Kidney capillary endothelial cell (primary cell): ENCODE results near the gene ACE.
A peak's percentile ranks its signal among the peaks of the same experiment; 100 is the strongest.

ENCODE experiments used
- DNase-seq: peaks from one replicate; pipeline ENCODE4 v3.0.0-alpha.2; 2018; ENCODE audit warnings: low spot score

The ACE gene

DNA sequence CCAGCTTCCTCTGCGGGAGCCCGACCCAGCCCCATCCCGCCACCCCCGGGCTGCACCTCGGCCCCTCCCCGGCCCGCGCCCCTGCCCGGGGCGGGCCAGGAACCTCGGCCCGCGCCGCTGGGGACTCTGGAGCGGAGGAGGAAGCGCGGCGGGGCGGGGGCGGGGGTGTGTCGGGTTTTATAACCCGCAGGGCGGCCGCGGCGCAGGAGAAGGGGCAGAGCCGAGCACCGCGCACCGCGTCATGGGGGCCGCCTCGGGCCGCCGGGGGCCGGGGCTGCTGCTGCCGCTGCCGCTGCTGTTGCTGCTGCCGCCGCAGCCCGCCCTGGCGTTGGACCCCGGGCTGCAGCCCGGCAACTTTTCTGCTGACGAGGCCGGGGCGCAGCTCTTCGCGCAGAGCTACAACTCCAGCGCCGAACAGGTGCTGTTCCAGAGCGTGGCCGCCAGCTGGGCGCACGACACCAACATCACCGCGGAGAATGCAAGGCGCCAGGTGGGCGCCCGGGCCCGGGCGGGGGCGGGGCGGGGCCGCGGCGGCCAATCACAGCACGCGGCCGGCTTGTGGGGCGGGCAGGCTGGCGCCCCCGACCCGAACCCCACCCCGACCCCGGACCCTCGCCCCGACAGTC is at the start of gene ACE:
TSS of gene ACE (plus strand) at position 208 of the 626 bp plus-strand sequence. CDS start at position 242, 34 bp downstream.
- DNase-seq, result peak; percentile 52

DNA sequence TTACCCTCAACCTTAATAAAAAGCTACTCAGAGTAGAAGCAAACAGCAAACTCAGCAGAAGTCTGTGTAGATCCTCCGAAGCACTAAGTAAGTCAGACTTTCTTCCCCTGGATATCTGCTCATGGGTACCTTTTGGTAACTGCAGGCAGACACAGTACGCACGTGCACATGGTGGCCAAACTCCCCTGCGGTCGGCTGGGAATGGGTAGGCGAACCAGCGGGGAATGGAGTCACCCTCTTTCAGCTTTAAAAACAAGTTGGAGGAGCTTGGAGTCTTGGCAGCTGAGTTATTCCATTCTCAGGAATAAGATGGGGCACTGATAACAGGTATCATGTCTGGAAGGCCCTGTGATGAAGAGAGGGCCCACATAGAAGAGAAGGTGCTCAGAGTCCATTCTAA is 47.1 kb upstream of the ACE start:
- no peak for DNase-seq

DNA sequence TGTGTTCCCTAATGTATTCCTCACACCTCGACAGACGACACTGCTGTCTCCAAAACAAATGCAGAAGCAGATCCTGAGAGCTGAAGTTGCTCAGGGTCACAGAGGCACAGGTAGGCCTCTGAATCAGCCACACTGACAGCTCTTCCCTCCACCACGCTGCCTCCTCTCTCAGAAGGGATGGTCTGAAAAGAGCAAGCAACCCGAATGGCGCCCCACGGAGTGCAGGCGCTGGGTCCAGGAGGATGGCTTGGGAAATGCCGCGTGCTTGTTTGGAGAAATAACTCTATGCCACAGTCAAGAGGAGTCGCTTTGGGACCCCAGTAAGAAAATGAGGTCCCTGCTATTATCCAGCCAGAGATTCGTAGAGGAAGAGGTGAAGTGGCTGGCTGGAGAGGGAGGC is 46.6 kb upstream of the ACE start:
- DNase-seq, result no peak

DNA sequence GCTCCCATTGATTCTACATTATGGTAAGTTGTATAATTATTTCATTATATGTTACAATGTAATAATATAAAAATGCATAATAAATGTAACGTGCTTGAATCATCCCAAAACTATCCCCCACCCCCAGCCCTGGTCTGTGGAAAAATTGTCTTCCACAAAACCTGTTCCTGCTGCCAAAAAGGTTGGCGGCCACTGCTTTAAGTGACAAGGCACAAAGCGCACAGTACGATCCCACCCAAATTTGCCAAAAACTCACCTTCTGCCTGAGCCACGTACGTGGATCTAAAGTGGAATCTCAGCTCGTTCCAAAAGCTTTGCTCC is 45.3 kb upstream of the ACE start:
- DNase-seq, result no peak

DNA sequence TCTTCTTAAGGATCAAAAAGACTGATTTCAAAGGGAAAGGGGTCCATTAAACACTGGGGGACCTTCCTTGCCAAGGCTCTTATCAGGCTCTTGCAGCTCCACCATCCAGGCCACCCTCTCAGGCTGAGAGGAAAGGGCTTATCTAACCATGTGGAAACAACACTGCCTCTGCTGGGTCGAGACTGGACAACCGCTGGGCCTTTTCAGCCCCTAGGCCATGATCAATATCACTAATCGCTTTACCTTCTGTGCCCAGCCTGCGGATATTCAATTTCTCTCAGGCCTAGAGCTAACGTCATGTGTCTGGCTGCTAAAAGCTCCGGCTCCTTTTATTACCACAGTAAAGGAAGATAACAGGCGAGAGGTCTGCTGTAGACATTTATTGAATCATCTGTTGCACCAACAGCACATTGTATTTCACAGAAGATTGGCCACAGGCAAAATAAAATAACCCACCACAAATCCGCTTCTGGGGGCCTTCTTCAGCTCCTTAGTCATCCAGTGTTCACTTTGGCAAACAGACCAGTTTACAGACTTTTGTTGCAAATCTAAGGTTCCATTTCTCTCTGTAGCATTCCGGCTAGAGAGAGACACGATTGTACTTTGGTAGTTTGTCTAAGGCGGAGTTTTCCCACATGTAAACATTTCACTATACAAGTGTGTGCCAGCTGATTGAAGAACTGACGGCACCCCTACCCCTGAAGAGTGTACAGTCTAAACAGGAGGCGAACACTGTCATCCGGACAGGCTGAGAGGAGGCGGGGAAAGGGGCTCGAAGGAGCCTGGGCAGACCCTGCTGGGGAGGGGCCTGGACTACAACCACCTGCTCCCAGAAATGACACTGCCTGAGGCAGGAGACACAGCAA is 44.7 kb upstream of the ACE start:
- no peak for DNase-seq

DNA sequence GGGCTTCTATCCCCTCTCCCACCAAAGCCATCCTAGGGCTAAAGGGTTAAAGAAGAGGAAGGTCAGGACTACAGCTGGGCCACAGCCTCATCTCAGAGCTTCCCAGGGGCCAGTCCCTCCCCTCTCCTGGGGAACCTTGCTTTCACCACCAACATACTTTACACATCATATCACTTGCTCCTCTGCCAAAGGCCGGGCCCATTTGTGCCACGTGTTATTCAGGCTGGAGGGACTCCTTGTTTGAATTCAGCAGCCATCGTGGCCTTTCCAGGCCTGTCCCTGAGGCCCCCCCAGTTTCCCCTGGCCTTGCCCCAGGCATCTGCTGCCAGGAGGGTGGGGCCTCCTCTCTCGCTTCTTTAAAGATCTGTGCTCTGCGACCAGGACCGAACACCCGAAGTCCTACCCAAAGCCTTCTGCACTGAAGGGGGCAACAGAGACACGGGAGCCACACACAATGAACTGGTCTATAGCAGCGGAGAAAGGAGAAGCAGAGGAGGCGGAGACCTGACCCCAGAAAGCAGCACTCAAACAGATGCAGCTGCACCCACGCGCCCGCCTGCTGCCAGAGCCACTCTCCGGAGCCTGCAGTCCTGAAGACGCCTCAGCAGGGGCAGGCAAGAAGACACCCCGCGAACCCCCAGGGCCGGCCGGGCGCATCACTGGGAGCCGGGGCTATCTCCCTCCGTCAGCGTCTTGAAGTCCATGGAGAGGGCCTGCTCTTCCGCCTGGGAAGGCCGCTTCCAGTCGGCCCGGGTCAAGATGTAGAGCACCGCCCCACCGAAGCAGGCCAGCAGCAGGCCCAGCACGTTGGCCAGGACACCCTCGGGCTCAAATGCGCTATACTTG is 42.9 kb upstream of the ACE start:
- DNase-seq, result no peak

DNA sequence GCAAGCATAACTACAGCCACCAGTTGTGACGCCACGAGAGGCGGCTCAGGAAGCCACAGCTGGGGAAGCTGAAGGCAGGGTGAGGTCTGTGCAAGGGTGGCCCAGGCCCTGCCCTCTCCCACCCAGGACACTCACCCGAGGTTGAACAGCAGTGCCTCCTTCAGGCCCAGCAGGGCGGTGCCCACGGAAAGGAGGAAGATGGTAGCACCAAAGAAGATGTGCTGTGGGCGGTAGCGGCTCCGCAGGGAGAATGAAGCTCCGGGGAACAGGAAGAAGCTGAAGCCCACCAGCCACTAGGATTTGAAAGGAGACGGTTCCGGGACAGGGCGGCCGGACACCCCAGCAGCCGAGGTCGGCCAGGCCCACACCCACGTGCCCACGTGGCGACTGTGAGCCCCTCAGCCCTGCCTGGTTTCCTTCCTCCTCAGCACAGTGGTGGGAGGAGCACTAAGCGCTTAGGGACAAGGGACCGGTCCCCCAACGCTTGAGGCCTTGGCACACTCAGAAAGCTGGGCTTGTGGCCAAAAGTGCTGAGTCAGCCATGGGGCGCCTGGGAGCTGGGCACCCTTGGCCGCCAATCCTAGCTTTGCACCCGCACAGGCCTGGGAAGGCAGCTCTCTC is 41.8 kb upstream of the ACE start:
- no peak for DNase-seq

DNA sequence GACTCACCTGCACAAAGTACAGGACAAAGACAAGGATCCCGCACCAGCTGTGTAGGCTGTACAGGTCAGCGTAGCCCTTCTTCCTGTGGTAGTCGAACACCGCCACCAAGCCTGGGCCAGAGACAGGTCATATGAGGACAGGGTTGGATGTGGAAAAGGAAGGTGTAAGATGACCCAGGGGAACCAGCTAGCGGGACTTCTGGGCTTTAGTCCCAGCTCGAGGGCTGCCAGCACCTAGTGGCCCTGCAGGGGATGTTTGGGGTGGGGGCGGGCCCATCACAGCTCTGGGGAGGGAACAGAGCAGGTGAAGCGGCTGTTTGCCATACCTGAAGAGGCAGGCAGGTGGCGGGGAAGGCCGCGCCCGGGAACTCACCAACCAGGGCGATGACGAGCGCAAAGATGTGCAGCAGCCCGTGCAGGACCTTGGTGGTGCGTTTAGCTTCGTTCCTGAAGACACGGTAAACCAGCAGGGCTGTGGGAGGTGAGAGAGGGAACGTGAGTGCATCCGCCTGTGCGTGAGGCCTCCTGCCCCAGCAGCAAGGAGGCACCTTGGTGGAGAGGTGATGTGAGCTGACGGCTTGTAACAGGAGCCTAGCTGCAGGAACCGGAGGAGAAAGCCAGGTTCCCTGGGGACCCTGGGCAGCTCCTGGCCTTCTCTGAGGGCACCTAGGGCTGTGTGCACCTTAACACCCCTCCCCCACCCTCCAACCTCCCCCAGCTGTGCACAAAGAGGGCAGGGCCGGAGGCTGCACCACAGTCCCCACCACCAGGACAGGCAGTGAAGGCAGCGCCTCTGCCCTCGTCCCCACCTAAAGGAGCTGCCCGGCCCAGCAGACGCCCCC is 41.0 kb upstream of the ACE start:
- no peak for DNase-seq

DNA sequence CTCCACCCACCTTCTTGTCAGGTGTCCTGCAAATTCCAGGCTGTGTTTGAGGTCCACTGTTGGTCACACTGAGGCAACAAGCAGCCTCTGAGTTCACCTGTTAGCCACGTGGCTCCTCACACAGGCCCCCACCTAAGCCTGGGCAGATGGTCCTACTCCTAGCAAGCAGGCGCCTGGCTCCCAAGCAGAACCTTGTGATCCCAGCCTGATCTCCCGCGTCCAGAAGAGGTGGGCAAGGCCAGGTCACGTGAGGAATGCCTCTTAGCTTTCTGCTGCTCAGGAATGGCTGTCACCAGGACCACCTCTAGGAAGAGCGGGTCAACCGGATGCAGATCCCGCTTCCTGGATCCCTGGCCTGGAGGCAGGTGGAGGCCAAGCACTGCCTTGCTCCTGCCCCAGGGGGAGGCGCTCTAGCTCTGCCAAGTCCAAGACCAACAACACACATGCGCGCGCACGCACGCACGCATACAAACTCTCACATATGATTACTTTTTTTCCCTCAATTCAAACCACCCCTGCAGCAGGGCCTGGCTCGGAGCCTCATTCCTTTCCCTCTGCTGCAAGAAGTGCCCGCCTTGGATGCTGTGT is 40.2 kb upstream of the ACE start:
- peak; percentile 63 for DNase-seq

DNA sequence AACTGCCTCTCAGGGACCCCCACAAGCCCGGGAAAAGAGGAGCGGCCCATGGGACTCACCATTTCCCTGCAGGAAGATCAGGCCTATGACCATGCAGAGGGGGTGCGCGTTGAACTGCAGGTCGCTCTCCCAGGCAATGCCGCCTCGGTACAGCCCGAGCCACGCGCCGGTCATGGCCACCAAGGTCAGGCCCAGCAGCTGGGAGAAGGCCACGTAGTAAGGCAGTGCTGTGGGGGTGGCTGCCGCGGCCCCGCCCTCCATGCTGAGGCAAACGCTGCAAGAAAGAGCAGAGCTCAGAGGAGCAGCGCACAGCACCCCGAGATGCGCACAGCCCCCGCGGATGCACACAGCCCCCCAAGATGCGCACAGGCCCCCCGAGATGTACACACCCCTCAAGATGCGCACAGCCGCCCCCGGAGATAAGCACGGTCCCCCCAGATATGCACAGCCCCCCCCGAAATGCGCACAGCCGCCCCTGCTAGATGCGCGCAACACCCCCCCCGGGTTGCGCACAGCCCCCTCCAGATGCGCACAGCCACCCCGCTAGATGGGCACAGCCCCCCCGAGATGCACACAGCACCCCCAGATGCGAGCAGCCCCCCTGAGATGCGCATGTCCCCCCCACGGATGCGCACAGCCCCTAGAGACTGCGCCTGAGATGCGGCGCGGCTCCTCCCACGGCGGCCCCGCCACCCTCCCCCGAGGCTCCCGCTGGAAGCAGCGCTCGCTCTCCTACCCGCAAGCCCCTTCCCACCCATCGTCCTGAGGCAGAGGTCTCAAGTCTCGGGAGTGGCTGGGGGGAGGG is 39.4 kb upstream of the ACE start:
- no peak for DNase-seq

DNA sequence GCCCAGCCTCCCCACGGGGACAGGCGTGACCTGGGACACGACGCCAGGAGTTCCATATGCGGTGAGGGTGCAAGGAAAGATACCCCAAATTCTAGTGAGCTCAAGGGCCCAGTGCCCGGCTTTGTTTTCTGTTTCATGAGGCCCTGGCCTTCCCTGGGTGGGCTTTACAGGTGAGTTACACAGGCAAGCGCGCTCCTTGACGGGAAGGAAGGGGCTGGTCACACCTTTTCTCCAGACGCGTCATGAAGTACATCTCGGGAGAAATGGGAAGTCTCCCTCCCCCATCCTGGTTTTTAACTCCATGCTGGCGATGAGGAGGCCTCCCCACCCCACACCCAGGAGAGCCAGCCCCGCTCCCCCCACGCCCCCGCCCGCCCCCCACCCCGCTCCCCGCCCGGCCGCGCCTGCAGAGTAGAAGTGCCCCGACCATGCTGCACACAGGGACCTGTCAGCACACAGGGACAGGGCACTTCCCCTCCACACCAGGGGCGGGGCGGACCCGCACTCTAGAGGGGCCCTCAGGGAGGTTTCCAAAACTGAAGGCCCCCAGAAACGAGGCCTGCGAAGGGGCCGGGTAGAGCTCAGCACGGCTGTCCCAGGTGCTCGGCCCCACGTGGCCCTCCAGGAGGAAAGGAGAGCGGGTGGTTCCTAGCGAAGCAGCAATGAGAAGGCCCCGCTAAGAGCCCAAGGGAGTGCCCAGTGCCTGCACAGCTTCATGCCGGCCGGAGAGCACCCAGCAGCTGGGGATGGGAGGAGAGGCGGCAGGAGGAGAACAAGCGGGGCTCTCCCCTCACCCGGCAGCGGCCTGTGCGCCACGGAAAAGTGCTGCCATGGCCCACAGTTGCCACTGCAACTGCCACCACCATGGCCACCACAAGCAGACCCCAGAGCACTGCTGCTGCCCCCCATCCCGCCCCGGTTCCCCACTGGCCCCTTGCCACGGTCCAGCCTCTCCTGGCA is 38.5 kb upstream of the ACE start:
- no peak for DNase-seq

DNA sequence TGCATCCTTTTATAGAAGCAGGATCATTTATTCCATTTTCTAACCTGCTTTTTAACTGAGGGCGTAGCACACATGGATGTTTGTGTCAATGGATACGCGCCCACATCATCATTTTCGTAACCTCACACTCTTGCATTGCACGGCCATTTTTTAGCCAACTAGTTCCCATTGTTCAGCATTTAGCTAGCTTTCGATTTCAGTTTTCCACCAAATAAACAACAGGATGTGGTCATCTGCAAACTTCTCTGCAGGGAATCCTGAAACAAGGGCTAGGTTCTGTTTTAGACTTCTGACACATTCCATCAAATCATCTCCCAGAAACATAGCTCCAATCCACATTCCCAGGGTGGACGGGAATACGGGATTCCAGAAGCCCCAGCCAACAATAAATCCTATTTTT is 37.2 kb upstream of the ACE start:
- peak; percentile 52 for DNase-seq

DNA sequence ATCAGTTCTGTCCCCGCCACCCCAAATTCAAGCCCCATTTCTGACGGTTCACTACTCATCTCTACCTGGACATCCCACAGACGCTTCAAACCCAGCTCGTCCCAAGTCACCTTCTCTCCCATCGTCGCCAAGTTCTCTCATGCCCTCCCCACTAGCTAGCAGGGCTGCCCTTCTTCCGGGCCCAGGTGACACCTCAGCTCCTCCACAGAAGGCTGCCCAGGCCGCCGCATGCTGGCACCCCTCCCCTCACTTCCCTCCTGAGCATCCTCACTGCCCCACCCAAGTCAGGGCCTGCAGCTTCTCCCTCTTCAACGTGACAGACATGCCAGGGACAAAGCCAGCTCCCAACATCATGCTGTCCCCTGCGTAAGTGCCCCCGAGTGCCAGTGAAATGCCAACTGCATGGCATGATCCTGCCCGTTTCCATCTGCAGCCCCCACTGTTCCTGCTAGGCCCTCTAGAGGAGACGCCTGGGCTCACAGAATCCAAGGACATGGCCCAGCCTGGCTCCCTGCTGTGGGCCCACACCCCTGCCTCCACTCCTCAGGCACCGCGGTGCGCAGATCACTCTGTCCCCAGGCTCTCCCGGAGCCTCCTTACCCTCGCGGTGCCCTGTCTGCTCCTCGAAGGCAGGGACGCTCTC is 36.6 kb upstream of the ACE start:
- no peak for DNase-seq

DNA sequence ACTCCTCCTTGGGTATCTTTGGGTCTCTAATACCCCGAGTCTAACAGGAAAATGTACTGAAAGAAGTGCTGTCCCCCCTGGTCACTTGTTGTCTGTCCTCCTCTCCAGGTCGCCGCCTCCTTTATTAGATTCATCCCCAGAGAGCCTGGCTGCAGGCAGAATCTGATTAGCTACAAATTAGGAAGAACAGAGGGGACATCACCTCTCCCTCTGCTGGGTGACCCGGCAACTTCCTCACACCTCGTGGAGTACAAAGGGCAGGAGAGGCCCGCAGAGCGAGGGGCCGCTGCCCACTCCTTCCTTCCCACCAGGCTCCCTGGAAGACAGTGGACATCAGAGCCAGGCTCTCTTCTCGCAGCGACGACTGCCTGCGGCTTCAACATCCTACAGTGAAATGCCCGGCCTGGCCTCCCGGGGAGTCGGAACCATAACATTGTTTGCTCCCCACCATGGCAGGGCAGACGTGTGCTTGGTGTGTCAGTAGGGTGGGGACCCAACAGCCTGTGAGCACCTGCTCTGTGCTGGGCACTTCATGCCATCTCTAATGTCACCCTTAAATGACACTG is 36.0 kb upstream of the ACE start:
- no peak for DNase-seq

DNA sequence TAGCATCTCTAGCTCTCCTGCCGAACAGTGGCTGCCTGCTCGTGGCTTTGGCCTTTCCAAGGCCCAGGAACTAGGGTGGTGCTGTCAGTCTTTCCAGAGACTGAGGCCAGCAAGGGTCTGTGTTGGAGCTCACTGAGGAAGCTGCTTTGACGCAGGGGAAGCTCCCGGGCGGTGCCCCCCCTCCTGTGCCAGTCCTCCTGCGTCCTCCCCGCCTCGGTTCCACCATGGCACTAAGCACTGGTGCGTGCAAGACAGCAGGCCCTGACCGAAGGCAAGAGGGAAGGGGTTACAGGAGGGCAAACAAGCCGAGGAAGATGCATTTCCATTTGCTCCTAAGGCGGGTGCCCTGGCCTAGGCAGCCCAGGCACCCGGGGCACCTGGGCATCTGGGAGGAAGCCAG is 35.2 kb upstream of the ACE start:
- DNase-seq, result no peak

DNA sequence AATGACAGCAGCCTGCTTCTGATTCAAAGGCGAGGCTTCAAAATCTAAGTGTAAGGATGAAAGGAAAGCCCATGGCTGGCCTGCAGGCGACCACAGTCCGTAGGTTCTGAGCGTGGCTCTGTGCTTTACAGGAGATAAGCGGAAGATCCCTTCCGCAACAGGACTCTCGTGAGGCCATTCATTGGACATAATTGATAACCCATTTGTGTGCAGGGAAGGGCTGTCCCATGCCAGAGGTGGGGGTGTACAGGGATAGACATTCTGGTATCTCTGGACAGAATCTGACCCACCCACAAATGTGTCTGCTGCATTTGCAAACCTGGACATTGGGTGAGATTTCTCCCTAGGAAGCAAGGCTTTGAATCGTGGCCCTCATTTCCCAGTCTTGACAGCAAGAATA is 34.8 kb upstream of the ACE start:
- no peak for DNase-seq

DNA sequence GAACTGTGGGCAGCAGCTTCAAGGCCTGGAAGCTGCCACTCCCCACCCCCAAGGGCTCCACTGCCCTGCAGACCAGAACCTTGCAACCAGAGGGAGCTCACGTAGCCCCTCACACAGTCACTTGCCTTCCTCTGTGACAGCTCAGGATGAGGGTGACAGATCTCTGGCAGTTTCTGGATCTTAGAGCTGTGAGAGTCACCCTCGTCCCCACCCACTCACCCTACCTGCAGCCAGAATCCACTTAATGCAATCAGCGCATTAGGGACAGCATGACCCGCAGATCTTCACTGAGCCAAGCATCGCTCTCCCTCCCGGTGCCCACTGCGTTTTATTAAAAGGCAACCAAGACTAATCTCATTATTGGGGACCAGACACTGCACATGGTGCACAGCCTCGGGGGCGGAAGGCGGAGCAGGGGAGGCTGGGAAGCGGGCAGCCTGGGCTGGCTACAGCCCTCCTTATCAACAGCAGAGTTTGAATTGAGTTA is 34.3 kb upstream of the ACE start:
- DNase-seq, result no peak

DNA sequence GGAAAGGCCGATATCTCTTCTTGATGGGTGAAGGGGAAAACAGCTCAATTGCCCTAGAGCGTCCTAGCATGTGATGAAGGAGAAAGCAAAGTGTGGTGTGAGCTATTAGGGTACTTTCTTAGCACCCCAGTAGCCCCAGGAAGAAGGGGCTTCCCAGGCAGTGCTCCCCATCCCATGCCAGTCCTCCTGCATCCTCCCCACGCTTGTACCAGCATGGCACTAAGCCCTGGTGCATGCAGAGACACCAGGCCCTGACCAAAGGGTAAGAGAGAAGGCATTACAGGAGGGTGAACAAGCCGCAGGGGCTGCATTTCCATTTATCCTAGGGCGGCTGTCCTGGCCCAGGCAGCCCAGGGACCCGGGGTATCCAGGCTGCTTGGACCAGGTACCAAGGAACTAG is 33.8 kb upstream of the ACE start:
- no peak for DNase-seq
